HT1080 (cell line): ENCODE results near the gene EAF1. TPM values are rescaled to one million over a fixed set of nuclear protein-coding genes. Genes with fewer than 3 reads are reported as not detected.
"Not testable (repeated sequence)": the region's sequence is repeated elsewhere in the genome, so short reads cannot be mapped to it uniquely, and the experiment has no call there.

Experiments
- DNase-seq: peaks from one replicate; pipeline ENCODE4 v3.0.0-alpha.2; 2015; ENCODE audit warnings: low read depth
- small RNA-seq: library from RNA; depleted of rRNA; stranded (forward); fragments of <200 nt; gene quantifications from one replicate; pipeline ENCODE3, GENCODE V24; 2014
- total RNA-seq: library from RNA; depleted of rRNA; stranded (reverse); fragments of >200 nt; shearing (Covaris generic); gene quantifications from 2 replicates; pipeline ENCODE4 v1.2.3, GENCODE V29; 2014; rRNA removed

Gene EAF1
- total RNA-seq, 1 experiment from 2014 or later = 36.5 TPM

DNA sequence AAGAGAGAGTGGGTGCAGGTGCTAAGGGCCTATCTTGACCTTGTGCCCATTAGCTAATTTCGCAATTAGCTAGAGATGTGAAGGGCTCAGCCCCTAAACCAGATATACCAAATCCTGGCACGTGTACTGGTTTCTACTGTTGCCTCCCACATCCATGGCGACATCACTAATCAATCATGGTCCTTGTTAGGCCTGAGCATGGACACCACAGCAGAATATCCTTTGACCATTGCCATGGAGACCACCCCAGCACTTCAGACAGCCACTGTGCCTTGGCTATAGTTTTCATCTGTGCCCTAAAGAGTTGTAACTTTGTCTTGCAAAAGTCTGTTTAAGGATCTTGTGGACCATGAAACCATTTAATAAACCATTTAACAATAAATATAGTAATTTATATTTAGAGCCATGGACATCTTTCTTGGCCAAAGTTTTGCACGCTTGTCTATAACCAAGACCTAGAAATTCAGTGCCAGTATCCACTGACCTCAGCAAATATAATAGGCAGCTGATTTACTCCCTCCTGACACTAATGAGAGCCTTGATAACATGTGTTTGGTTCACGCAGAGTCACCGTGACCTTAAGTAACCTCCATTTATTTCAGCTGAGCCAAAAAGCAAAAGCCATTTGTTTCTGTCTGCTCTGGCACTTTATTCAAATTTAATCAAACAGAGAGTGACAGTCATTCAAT, 50.7 kb downstream of the EAF1 start:
- DNase-seq = no peak

DNA sequence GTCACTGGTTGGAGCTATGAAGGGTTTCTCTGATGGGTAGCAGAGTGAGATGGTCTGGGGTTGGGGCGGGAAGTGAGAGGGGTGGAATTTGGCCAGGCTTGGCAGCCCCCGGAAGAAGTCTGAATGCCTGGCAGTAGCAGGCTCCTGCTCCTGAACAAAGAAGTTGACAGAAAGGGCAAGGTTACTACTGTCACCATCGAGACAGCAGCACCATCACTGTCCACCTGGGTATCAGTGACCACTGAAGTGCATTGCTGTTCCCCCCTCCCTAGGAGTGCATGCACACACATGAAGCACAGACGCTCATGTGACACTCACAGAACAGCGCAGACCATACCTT, 51.2 kb downstream of the EAF1 start:
- DNase-seq = no peak

DNA sequence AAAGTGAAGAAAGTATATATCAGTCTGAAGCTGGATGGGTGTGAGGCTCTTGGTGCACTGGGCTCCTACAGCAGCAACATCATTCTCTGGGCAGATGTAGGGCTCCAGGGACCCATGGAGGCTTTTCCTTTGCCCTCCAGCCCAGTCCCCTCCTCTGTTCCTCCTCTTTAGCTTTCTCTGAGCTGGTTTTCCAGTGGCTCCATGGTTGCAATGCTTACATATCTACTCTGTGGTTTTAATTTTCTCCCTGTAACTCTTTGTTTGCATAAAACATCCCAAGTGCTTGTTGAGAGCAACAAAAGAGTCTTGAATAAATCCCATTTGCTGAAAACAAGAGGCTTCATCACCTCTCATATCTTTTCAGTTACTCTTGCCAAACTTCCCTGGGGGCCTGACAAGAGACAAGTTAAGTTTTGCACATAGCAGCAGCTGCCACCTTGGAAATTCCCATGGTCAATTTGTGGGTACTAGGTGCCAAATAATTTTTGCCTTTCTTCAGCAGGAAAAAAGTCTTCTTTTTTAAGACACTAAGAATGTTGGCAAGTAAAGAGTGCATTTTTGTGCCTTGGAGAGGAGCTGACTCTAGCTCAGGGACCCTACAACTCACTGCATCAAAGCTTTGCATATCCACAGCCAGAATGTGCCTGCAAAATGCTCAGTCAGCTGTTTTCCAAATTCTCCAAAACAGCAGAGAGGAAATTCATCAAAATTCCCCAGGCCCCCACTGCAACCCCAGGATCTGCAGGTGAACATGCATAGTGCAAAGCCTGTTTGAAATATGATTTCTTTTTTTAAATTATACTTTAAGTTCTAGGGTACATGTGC, 52.2 kb downstream of the EAF1 start:
- DNase-seq = no peak

DNA sequence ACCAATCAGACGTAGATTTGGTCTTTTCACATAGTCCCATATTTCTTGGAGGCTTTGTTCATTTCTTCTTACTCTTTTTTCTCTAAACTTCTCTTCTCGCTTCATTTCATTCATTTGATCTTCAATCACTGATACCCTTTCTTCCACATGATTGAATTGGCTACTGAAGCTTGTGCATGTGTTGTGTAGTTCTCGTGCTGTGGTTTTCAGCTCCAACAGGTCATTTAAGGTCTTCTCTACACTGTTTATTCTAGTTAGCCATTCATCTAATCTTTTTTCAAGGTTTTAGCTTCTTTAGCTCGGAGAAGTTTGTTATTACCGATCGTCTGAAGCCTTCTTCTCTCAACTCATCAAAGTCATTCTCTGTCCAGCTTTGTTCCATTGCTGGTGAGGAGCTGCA, 57.2 kb downstream of the EAF1 start:
- DNase-seq = not testable (repeated sequence)

DNA sequence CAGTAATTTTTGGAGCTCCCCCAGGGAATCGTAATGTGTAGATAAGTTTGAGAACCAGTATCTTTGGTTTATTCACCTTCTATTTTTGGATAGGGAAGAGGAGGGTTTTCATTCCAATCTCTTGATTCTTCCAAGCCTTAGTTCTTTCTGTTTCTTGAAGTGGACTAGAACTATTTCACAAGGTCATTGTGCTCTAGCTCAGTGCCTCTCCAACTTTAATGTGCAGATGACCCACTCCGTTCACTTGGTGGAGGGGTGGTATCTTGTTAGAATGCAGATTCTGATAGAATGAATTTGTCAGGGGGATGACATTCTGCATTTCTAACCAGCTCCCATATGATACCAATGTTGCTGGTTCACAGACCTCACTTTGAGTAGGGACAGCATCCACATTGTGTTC, 58.6 kb downstream of the EAF1 start:
- no peak for DNase-seq

DNA sequence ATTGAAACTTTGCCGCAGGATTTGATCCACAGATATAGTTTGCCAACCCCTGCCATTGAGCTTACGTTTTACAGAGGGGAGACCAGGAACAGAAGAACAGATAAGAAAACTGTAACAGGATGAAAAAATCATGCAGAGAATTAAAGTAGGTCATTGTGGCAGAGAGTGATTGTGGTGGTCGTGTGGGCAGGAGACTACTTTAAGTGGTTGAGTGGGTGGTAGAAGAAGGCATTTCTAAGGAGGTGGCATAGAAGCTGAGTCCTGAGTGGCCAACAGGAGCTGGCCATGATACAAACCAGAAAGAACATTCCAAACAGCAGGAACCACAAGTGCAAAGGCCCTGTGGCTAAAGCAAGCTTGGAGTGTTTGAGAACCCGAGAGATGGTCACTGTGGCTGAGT, 59.6 kb downstream of the EAF1 start:
- DNase-seq = no peak

DNA sequence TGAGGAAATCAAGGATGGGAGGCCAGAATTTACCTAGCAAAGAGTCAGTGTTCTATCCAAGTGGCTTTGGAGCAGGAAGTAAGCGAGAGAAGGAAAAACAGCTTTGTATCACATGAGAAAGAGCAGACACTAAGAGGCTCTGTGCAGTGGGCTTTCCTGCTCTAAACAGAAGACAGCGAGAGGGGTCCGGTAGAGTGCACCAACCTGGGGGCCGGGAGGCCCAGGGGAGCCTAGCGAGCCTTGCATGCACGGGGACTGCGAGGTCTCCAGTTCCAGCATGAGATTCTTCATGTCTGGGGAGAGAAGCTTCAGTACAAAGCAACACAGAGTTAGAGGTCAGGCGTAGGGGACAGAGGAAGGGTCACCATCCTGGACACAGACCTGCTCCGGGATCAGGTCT, 60.6 kb downstream of the EAF1 start:
- DNase-seq = no peak

DNA sequence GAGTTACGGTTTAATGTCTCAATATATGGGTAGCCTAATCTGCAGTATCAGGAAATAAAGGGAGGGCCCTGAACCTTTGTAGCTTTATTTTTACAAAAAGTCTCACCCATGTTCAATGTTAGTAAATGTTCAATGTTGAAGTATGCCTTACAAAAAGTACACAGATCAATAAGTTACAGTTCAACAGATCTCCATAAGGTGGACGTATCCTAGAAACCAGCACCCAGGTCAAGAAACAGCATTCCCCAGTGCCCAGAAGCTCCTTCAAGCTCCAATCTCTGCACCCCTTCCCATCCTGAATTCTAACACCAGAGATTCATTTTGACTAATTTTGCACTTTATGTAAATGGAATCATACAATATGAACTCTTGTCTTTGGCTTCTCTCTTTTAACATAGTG, 62.8 kb downstream of the EAF1 start:
- DNase-seq = no peak

DNA sequence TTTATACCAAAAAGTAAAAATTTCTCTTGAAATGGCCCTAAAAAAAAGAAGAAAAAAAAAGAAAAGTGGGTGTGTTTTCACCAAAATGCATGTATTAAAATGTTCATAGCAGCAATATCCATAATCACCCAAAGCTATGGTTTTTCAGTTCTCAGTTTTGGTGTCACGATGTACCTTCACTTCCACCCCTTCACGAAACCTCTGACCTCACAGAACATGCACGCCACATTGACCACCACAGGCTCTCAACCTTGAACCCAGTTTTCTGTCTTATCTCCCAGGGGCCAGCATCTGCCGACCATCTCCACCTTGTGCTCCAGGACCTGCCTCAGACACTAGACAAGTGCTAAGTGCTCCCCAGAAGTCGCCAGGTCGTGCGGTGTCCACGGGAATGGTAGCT, 63.7 kb downstream of the EAF1 start:
- no peak for DNase-seq

Small RNAs within 50 kb of the gene (small RNA-seq; reads per million reads assigned to genes)
- not detected for gene RNU6-1024P

Other genes with a start within 250 kb of the EAF1 start
- 17.4 and 20.8 TPM in 2 replicates for gene CAPN7, start 221.4 kb upstream of the EAF1 start, total RNA-seq
- gene SH3BP5, start 95.0 kb upstream of the EAF1 start, total RNA-seq = 23.2 and 28.8 TPM in 2 replicates
- 25.3 and 29.2 TPM in 2 replicates for gene METTL6, start 54 bp upstream of the EAF1 start, total RNA-seq
- 0.27 TPM in 1 of 2 replicates, not detected in the other for gene COLQ, start 94.1 kb downstream of the EAF1 start, total RNA-seq
- gene HACL1, start 174.0 kb downstream of the EAF1 start, total RNA-seq = 22.2 and 28.0 TPM in 2 replicates
- gene BTD, start 174.1 kb downstream of the EAF1 start, total RNA-seq = 10.5 and 12.1 TPM in 2 replicates